Endothelial cell of umbilical vein (primary cell): ENCODE results near the gene USP48. TPM values are rescaled to one million over a fixed set of nuclear protein-coding genes. Genes with fewer than 3 reads are reported as not detected.

Experiments
- BruUV-seq: library from RNA; stranded (reverse); fragments of 400-500 nt; replicated peaks from 2 replicates; lab custom pipeline; 2021; lab: Mats Ljungman, UMichigan
- CTCF ChIA-PET: fragments of 300-600, 350-600 bp; sonication (Branson Sonifier 250); formaldehyde crosslinking; loops from one replicate; lab custom pipeline; 2021; ENCODE audit warnings: antibody characterized with exemption, inconsistent platforms; lab: Charles Lee
- POLR2A ChIA-PET: fragments of 300-600, 350-600 bp; sonication (Branson Sonifier 250); formaldehyde crosslinking; loops from one replicate; lab custom pipeline; 2021; ENCODE audit warnings: antibody characterized with exemption, inconsistent platforms; lab: Charles Lee
- DNase-seq: peaks from one replicate; pipeline ENCODE4 v3.0.0-alpha.2; 2011; ENCODE audit warnings: low read depth, low spot score
- FAIRE-seq: peaks from 2 replicates; lab custom pipeline; 2011; peaks lifted over from hg19 to GRCh38; lab: Jason Lieb, UNC
- H2AFZ ChIP-seq: 2 replicates; pipeline ENCODE4 v1.6.0; 2012; ENCODE audit warnings: low read depth, low read length, control low read depth, inconsistent platforms
- H3K27ac ChIP-seq: 2 replicates; pipeline ENCODE4 v1.5.1; 2011; ENCODE audit warnings: low read depth, mild to moderate bottlenecking, control low read depth, low read length, moderate library complexity; ENCODE audit not compliant: insufficient read depth
- H3K27me3 ChIP-seq, 2 experiments: 2 replicates each; pipeline versions ENCODE4 v1.6.0 to v1.6.1; 2011; ENCODE audit warnings: low read length in 2 of 2, mixed read lengths in 1 of 2; ENCODE audit not compliant: control insufficient read depth in 2 of 2, insufficient read depth in 2 of 2
- H3K36me3 ChIP-seq, 2 experiments: 2 replicates in 1 of 2; 3 replicates in 1 of 2; pipeline ENCODE4 v1.5.1; 2011; ENCODE audit warnings: low read length in 2 of 2, mild to moderate bottlenecking in 1 of 2, moderate library complexity in 1 of 2; ENCODE audit not compliant: control insufficient read depth in 2 of 2, insufficient read depth in 2 of 2; ENCODE audit errors: extremely low read depth in 1 of 2
- H3K4me1 ChIP-seq: 3 replicates; pipeline ENCODE4 v1.5.1; 2011; ENCODE audit warnings: mild to moderate bottlenecking, low read length; ENCODE audit not compliant: control insufficient read depth, insufficient read depth; ENCODE audit errors: extremely low read depth
- H3K4me2 ChIP-seq: 2 replicates; pipeline ENCODE4 v1.6.1; 2011; ENCODE audit warnings: low read length, control low read depth, mixed read lengths; ENCODE audit not compliant: insufficient read depth
- H3K4me3 ChIP-seq, 3 experiments: fragments of 200-600 bp in 1 of 3; sonication (generic), shearing (Covaris generic) in 1 of 3; replicated peaks in 1 of 3; 2 replicates each; pipeline ENCODE4 v1.5.1; 2011 to 2016; ENCODE audit warnings: control low read depth in 3 of 3, low read length in 3 of 3, mild to moderate bottlenecking in 2 of 3, inconsistent platforms in 1 of 3, low read depth in 1 of 3, moderate library complexity in 1 of 3; ENCODE audit not compliant: insufficient read depth in 1 of 3
- H3K79me2 ChIP-seq: 2 replicates; pipeline ENCODE4 v1.6.0; 2012; ENCODE audit warnings: low read length, inconsistent platforms; ENCODE audit not compliant: control insufficient read depth, insufficient read depth
- H3K9ac ChIP-seq: replicated peaks from 2 replicates; pipeline ENCODE3; 2011; ENCODE audit warnings: low read length, control low read depth; ENCODE audit not compliant: insufficient read depth; ENCODE audit errors: extremely low read depth
- H3K9me1 ChIP-seq: replicated peaks from 3 replicates; pipeline ENCODE4 v1.6.0; 2011; ENCODE audit warnings: mild to moderate bottlenecking, low read length; ENCODE audit not compliant: control insufficient read depth, insufficient read depth; ENCODE audit errors: extremely low read depth
- H3K9me3 ChIP-seq: replicated peaks from 2 replicates; pipeline ENCODE4 v1.5.1; 2012; ENCODE audit warnings: low read length, inconsistent platforms; ENCODE audit not compliant: control insufficient read depth, insufficient read depth
- H4K20me1 ChIP-seq: replicated peaks from 2 replicates; pipeline ENCODE3; 2011; ENCODE audit warnings: mild to moderate bottlenecking, low read length; ENCODE audit not compliant: control insufficient read depth, insufficient read depth; ENCODE audit errors: extremely low read depth
- CTCF ChIP-seq, 2 donors: IDR thresholded peaks; 1 replicate in 1 of 2; 2 replicates in 1 of 2; pipeline ENCODE4 v1.5.1; 2011; ENCODE audit warnings: low read length in 2 of 2, mild to moderate bottlenecking in 2 of 2, moderate library complexity in 2 of 2, control low read depth in 1 of 2, inconsistent platforms in 1 of 2, low read depth in 1 of 2; ENCODE audit not compliant: insufficient read depth in 1 of 2; ENCODE audit errors: extremely low read depth in 1 of 2
- EZH2 ChIP-seq: IDR thresholded peaks from 2 replicates; pipeline ENCODE4 v1.6.1; 2012; ENCODE audit warnings: borderline replicate concordance, low read depth, mild to moderate bottlenecking, moderate library complexity, low read length, inconsistent platforms; ENCODE audit not compliant: severe bottlenecking
- FOS ChIP-seq: IDR thresholded peaks from 2 replicates; pipeline ENCODE4 v1.6.1; 2011; ENCODE audit warnings: mild to moderate bottlenecking, low read length, moderate library complexity, borderline replicate concordance; ENCODE audit not compliant: insufficient read depth
- GATA2 ChIP-seq: IDR thresholded peaks from 2 replicates; pipeline ENCODE4 v1.7.0; 2011; ENCODE audit warnings: low read depth, mild to moderate bottlenecking, moderate library complexity, mixed read lengths, low read length; ENCODE audit not compliant: insufficient read length, insufficient read depth
- JUN ChIP-seq: IDR thresholded peaks from 2 replicates; pipeline ENCODE4 v1.6.1; 2011; ENCODE audit warnings: borderline replicate concordance, low read depth; ENCODE audit not compliant: insufficient read length, insufficient read depth
- MYC ChIP-seq: IDR thresholded peaks from one replicate; pipeline ENCODE4 v1.6.1; 2011; ENCODE audit warnings: mild to moderate bottlenecking, low read depth, low read length
- POLR2A ChIP-seq: IDR thresholded peaks from 2 replicates; pipeline ENCODE4 v1.6.1; 2012; ENCODE audit warnings: low read depth, mild to moderate bottlenecking, control low read depth, low read length
- POLR2AphosphoS5 ChIP-seq: IDR thresholded peaks from 2 replicates; pipeline ENCODE4 v1.6.1; 2012; ENCODE audit warnings: low read depth, mild to moderate bottlenecking, control low read depth, low read length, moderate library complexity; ENCODE audit not compliant: insufficient read depth
- dilution Hi-C: fragments of 300-500 bp; cut with MboI; formaldehyde crosslinking; loops from one replicate; pipeline ENCODE4 v1.15.0; 2019; ENCODE audit warnings: low sequenced_read_pairs; ENCODE audit not compliant: extremely low pct_ligation_motif_present
- intact Hi-C: fragments of 100-400 bp; cut with micrococcal nuclease; formaldehyde crosslinking; loops from one replicate; pipeline ENCODE4 v1.10.0; 2022
- polyA plus RNA-seq, 4 experiments: library from polyadenylated mRNA; depleted of rRNA in 3 of 4; stranded (reverse) in 3 of 4; unstranded in 1 of 4; fragments of >200 nt; gene quantifications; 2 replicates each; pipeline versions ENCODE4 v1.2.1 to v1.2.3, GENCODE V29; 2011 to 2012; ENCODE audit warnings: missing spikeins in 1 of 4
- total RNA-seq: library from RNA; stranded (reverse); gene quantifications from 2 replicates; pipeline ENCODE4 v1.2.3, GENCODE V29; 2021

USP48 gene
- total and polyA plus RNA-seq, 2 donors (not counting 3 experiments of a cell fraction or from before 2014, with no cell fraction given), result 27.2 to 149 TPM

- dilution Hi-C loops (no loop called here), intact Hi-C loops (no loop called here)
- Histone ChIP-seq H3K9ac (no peak overlapping the region), H3K79me2 (no peaks in the 10 kb centered on the region), H3K4me3 (no peak overlapping the region), H3K27me3 (peaks cover 19 to 27% of the 10 kb centered on the region in 2 experiments), H3K27ac (no peak overlapping the region), H3K9me3 (no peaks in the 10 kb centered on the region), H4K20me1 (no peaks in the 10 kb centered on the region), H3K4me1 (peaks cover 6% of the 10 kb centered on the region), H3K36me3 (no peaks in the 10 kb centered on the region), H3K9me1 (no peaks in the 10 kb centered on the region), H3K4me2 (no peak overlapping the region), H2AFZ (no peak overlapping the region)
- ChIA-PET CTCF (no interaction called here), POLR2A (no interaction called here)
- TF ChIP-seq EZH2 (no peak), CTCF (IDR thresholded peaks at IDR 0.05; ENCODE audit: extremely low read depth in 1 of 2, insufficient read depth in 1 of 2, low read depth in 1 of 2, low read length in 2 of 2) (no peak), POLR2AphosphoS5 (no peak), JUN (no peak), GATA2 (no peak), POLR2A (no peak), FOS (no peak), MYC (no peak)
- BruUV-seq, result no TSS peak
- DNase-seq (no peak), FAIRE-seq (no peak)
Observed at GRCh38 chr1:21666576-21667320, 116.2 kb downstream of the USP48 start.
